ENCODE data around the gene PYGL.

The PYGL gene

DNA sequence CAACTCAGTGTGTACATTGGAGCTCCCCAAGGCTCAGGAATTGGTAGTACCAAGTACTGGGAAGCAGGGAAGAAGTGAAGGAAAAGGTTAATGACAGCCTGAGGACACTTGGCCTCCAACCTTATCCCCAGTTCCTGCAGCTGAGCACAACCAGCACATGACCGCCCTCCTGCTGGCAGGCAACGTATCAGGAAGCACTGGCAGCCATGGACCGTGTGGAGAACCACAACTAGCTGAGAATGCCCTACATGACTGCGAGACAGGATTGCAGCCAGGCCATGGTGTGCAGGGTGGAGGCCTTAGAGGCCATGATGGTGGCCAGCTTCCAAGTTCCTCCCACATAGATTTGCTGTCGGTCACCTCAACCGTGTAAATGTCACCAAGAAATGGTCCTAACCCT is 26.8 kb downstream of the PYGL start:
- Histone ChIP-seq H3K9ac (ENCODE audit: low read length) (no peak overlapping the region), H3K27ac (ENCODE audit: low read length) (no peak overlapping the region), H2AFZ (ENCODE audit: low read depth, low read length) (no peak overlapping the region), H3K27me3 (ENCODE audit: low read depth, low read length) (peaks cover 7% of the 10 kb centered on the region), H3K79me2 (ENCODE audit: low read length) (no peaks in the 10 kb centered on the region), H4K20me1 (ENCODE audit: insufficient read depth, low read length) (no peaks in the 10 kb centered on the region), H3K4me1 (ENCODE audit: low read length) (no peaks in the 10 kb centered on the region), H3K4me3 (ENCODE audit: low read length) (no peak overlapping the region), H3K36me3 (replicated peaks; ENCODE audit: low read depth, low read length) (no peaks in the 10 kb centered on the region), H3K4me2 (ENCODE audit: low read length) (no peak overlapping the region), H3K9me3 (ENCODE audit: insufficient read depth, low read length) (no peaks in the 10 kb centered on the region)
- no peak for TF ChIP-seq EZH2phosphoT487 (IDR thresholded peaks at IDR 0.05; ENCODE audit: low read depth)
- TF ChIP-seq, protein P1, sequence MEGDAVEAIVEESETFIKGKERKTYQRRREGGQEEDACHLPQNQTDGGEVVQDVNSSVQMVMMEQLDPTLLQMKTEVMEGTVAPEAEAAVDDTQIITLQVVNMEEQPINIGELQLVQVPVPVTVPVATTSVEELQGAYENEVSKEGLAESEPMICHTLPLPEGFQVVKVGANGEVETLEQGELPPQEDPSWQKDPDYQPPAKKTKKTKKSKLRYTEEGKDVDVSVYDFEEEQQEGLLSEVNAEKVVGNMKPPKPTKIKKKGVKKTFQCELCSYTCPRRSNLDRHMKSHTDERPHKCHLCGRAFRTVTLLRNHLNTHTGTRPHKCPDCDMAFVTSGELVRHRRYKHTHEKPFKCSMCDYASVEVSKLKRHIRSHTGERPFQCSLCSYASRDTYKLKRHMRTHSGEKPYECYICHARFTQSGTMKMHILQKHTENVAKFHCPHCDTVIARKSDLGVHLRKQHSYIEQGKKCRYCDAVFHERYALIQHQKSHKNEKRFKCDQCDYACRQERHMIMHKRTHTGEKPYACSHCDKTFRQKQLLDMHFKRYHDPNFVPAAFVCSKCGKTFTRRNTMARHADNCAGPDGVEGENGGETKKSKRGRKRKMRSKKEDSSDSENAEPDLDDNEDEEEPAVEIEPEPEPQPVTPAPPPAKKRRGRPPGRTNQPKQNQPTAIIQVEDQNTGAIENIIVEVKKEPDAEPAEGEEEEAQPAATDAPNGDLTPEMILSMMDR (IDR thresholded peaks at IDR 0.05; ENCODE audit: low read depth, low read length), result no peak

DNA sequence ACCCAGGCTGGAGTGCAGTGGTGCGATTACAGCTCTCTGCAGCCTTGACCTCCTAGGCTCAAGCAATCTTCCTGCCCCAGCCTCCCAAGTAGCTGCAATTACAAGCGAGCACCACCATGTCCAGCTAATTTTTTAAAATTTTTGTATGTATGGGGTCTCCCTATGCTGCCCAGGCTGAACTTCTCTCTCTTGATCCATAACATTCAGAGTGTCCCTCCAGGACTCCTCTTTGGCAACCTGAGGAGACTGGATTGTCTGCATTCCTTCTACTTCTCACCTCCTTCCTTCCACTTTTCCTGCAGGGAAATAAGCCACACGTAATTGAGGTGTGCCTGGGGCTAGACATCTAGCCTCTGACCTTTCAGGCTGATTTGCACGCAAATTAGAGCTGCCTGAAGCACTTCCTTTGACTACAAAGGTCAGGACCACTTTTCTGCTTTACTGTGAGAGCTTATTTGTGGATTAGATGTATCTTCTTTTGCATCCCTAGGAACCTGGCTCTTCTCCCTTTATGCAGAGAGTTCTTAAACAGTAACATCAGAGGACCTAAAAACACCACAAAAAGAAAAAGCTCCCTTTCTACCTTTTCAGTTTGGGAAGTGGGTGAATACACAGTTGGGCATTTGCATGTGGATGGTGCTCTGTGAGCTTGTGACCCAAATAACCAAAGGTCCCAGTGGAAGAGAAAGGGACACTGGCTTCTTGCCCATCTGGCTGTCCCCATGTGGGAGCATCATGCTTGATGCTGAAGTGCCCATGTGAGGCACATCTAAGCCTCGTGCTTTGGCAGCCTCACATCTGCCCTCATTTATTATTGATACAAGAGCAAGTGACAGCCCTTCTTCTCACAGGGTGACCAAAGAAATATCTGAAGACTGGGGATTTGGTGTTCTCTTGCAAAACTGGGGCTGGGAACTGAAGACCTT is 33.5 kb downstream of the PYGL start:
- H3K9me3 ChIP-seq (ENCODE audit: insufficient read depth, low read length), result no peaks in the 10 kb centered on the region
- no peak overlapping the region for H3K9ac ChIP-seq (ENCODE audit: low read length)
- H3K4me3 ChIP-seq (ENCODE audit: low read length), result no peak overlapping the region
- peaks cover 15% of the 10 kb centered on the region for H3K27me3 ChIP-seq (ENCODE audit: low read depth, low read length)
- no peak for TF ChIP-seq EZH2phosphoT487 (IDR thresholded peaks at IDR 0.05; ENCODE audit: low read depth)
- TF ChIP-seq, protein P1 (IDR thresholded peaks at IDR 0.05; ENCODE audit: low read depth, low read length), result no peak
- H3K79me2 ChIP-seq (ENCODE audit: low read length), result no peaks in the 10 kb centered on the region
- H4K20me1 ChIP-seq (ENCODE audit: insufficient read depth, low read length), result no peaks in the 10 kb centered on the region
- no peak overlapping the region for H3K4me2 ChIP-seq (ENCODE audit: low read length)
- no peaks in the 10 kb centered on the region for H3K36me3 ChIP-seq (replicated peaks; ENCODE audit: low read depth, low read length)
- H3K27ac ChIP-seq (ENCODE audit: low read length), result no peak overlapping the region
- no peaks in the 10 kb centered on the region for H3K4me1 ChIP-seq (ENCODE audit: low read length)
- H2AFZ ChIP-seq (ENCODE audit: low read depth, low read length), result no peak overlapping the region

DNA sequence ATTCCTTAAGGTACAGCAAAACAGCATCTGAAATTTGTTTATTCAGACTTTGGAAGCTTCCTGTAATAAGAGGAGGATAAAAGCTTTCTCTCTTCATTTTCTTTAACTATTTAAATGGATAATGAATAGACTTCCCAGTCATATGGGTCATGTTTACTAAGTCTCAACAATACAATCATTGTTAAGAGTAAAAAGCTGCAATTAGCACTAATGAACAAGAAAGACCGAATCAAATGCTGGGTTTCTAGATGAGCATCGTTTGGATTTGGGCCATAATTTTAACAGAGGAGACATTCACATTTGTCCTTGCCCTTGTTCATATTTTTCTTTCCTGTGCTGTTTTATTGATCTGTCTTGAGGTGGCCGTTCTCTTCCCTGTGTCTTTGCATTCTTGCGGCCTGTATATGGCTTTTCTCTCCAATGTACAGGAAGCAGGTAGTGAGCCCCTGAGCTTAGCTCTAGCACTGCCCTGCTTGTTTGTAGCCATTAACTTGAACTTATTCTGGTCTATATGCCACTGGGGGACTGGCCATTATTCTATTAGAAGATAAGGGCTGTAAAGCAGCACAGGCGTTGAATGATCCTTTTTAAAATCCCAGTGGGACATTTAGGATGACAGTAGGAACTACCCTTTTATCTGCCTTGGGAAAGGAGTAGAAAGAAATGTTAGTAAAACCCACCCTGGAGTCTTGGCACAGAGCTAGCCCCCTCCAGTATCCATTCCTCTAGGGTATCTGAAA is 37.8 kb downstream of the PYGL start:
- H2AFZ ChIP-seq (ENCODE audit: low read depth, low read length), result no peak overlapping the region
- H3K4me1 ChIP-seq (ENCODE audit: low read length), result no peaks in the 10 kb centered on the region
- no peak for TF ChIP-seq EZH2phosphoT487 (IDR thresholded peaks at IDR 0.05; ENCODE audit: low read depth)
- TF ChIP-seq, protein P1 (IDR thresholded peaks at IDR 0.05; ENCODE audit: low read depth, low read length), result no peak
- no peaks in the 10 kb centered on the region for H3K79me2 ChIP-seq (ENCODE audit: low read length)
- no peak overlapping the region for H3K4me3 ChIP-seq (ENCODE audit: low read length)
- H3K36me3 ChIP-seq (replicated peaks; ENCODE audit: low read depth, low read length), result no peaks in the 10 kb centered on the region
- H3K27ac ChIP-seq (ENCODE audit: low read length), result no peak overlapping the region
- H4K20me1 ChIP-seq (ENCODE audit: insufficient read depth, low read length), result no peaks in the 10 kb centered on the region
- no peak overlapping the region for H3K4me2 ChIP-seq (ENCODE audit: low read length)
- H3K9me3 ChIP-seq (ENCODE audit: insufficient read depth, low read length), result no peaks in the 10 kb centered on the region
- no peak overlapping the region for H3K9ac ChIP-seq (ENCODE audit: low read length)
- H3K27me3 ChIP-seq (ENCODE audit: low read depth, low read length), result peaks cover 15% of the 10 kb centered on the region

DNA sequence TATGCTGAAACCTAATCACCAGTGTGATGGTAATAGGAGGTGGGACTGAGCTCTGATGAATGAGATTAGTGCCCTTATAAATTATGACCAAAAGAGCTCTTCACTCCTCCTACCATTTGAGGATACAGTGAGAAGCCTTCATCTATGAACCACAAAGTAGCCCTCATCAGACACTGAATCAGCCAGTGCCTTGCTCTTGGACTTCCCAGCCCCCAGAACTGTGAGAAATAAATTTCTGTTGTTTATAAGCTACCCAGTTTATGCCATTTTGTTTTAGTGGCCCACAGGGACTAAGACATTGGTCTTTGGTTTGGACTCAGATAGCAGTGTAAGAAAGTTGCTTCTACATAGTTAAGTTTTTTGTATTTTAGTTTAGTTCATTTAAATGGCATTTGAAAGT is 39.6 kb downstream of the PYGL start:
- no peak overlapping the region for H3K9ac ChIP-seq (ENCODE audit: low read length)
- TF ChIP-seq EZH2phosphoT487 (IDR thresholded peaks at IDR 0.05; ENCODE audit: low read depth), result no peak
- TF ChIP-seq, protein P1 (IDR thresholded peaks at IDR 0.05; ENCODE audit: low read depth, low read length), result no peak
- no peak overlapping the region for H3K4me3 ChIP-seq (ENCODE audit: low read length)
- no peaks in the 10 kb centered on the region for H3K79me2 ChIP-seq (ENCODE audit: low read length)
- peaks cover 8% of the 10 kb centered on the region for H3K27me3 ChIP-seq (ENCODE audit: low read depth, low read length)
- H3K4me1 ChIP-seq (ENCODE audit: low read length), result no peaks in the 10 kb centered on the region
- H3K27ac ChIP-seq (ENCODE audit: low read length), result no peak overlapping the region
- no peak overlapping the region for H3K4me2 ChIP-seq (ENCODE audit: low read length)
- H3K9me3 ChIP-seq (ENCODE audit: insufficient read depth, low read length), result no peaks in the 10 kb centered on the region
- no peaks in the 10 kb centered on the region for H3K36me3 ChIP-seq (replicated peaks; ENCODE audit: low read depth, low read length)
- H2AFZ ChIP-seq (ENCODE audit: low read depth, low read length), result no peak overlapping the region
- no peaks in the 10 kb centered on the region for H4K20me1 ChIP-seq (ENCODE audit: insufficient read depth, low read length)
